GM12874 (cell line): Measurements from ENCODE around the gene ADGRG1.

ENCODE experiments used
- CTCF ChIP-seq: IDR thresholded peaks from 2 replicates; pipeline ENCODE4 v1.5.1; 2011; ENCODE audit warnings: low read depth, mild to moderate bottlenecking, control low read depth, low read length, moderate library complexity; ENCODE audit not compliant: insufficient read depth

ADGRG1 gene

GRCh38 chr16:57669476-57670162 lies 41.2 kb downstream of the ADGRG1 start:
- TF ChIP-seq CTCF, result no peak

- TF ChIP-seq CTCF, result no peak
Observed at GRCh38 chr16:57670196-57670595, 41.8 kb downstream of the ADGRG1 start.

- TF ChIP-seq CTCF, result no peak
Observed at GRCh38 chr16:57672416-57672815, 44.0 kb downstream of the ADGRG1 start.

GRCh38 chr16:57672824-57673223 lies 44.4 kb downstream of the ADGRG1 start:
- TF ChIP-seq CTCF, result no peak

- TF ChIP-seq CTCF, result no peak
Observed at GRCh38 chr16:57675741-57676551, 47.5 kb downstream of the ADGRG1 start.

GRCh38 chr16:57676553-57677085 lies 48.2 kb downstream of the ADGRG1 start:
- TF ChIP-seq CTCF, result no peak

- TF ChIP-seq CTCF, result no peak
Observed at GRCh38 chr16:57677622-57678369, 49.4 kb downstream of the ADGRG1 start.
